GM19438 (cell line): ENCODE measurements around the gene RAD54L2.
"Not testable (repeated sequence)": the region's sequence is repeated elsewhere in the genome, so short reads cannot be mapped to it uniquely, and the experiment has no call there.

Source experiments
- ATAC-seq: cut with Tn5 transposase; IDR thresholded peaks from one replicate; pipeline ENCODE4 v1.9.1; 2021; ENCODE audit warnings: low read depth; ENCODE audit not compliant: unreplicated experiment

Gene RAD54L2

GRCh38 chr3:51542596-51542995 lies 4.1 kb downstream of the RAD54L2 start:
- ATAC-seq: not testable (repeated sequence)

- ATAC-seq: no peak
These were observed 5.7 kb downstream of the RAD54L2 start for GRCh38 chr3:51544011-51544775.

DNA sequence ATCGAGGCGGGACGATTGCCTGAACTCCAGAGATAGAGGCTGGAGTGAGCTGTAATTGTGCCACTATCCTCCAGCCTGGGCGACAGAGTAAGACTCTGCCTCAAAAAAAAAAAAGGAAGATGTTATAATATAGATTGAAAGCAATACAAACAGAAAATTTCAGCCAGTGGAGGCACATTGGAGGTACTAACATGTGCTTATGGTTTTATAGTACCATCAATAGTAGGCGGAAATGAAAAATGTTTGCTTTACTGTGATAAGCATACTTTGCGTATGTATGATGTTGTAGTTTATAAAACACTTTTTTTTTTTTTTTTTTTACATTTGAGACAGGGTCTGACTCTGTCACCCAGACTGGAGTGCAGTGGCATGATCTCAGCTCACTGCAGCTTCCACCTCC lies 8.8 kb downstream of the RAD54L2 start:
- no peak for ATAC-seq

GRCh38 chr3:51549311-51549710 lies 10.8 kb downstream of the RAD54L2 start:
- no peak for ATAC-seq

GRCh38 chr3:51550080-51550819 lies 11.7 kb downstream of the RAD54L2 start:
- no peak for ATAC-seq

- no peak for ATAC-seq
These were observed 19.5 kb downstream of the RAD54L2 start for GRCh38 chr3:51557993-51558392.

DNA sequence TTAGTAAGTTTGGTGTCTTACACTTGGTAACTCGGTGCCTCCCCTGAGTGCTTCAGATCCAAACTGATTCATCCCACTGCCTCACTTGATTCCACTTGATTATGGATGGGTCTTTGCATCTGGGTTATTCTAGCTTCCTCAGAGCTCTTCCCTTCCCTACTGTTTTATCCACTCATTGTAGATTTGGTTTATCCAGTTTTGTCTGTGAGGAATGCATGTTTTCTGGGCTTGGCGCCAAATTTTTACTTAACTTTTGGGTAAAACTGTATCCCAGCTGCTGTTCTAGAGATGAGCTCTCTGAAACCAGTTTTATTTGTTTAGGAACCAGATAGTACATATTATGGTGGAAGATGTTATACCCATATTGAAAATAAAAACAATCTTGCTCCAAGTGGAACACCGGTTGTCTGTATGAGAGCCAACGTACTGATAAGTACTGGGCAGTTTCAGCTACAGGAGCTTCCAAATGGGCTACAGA lies 20.9 kb downstream of the RAD54L2 start:
- ATAC-seq: no peak

DNA sequence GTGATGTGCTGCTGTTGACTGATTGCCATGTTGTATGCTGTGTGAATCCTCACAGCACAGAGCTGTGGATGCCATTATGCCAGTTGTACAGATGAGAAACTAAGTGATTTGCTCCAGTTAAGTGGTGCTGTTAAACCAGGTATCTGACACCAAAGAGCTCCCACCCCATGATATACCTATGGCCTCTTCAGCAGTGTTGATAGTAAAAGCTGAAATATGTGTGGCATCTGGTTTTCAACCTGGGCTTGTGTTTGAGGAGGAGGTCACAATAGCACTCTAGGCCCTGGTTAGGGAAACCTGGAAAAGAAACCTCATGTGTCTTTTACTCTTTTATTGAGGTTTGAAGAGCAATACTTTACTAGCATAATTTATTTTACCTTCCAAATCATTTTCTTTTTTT lies 21.4 kb downstream of the RAD54L2 start:
- no peak for ATAC-seq

GRCh38 chr3:51562403-51562802 lies 23.9 kb downstream of the RAD54L2 start:
- ATAC-seq: not testable (repeated sequence)

- ATAC-seq: no peak
These were observed 29.5 kb downstream of the RAD54L2 start for GRCh38 chr3:51568036-51568435.

GRCh38 chr3:51568996-51569395 lies 30.5 kb downstream of the RAD54L2 start:
- ATAC-seq: no peak

- ATAC-seq: no peak
These were observed 39.7 kb downstream of the RAD54L2 start for GRCh38 chr3:51578238-51578637.

- ATAC-seq: no peak
These were observed 41.9 kb downstream of the RAD54L2 start for GRCh38 chr3:51580418-51580817.

- no peak for ATAC-seq
These were observed 43.0 kb downstream of the RAD54L2 start for GRCh38 chr3:51581524-51581923.

GRCh38 chr3:51585197-51585596 lies 46.7 kb downstream of the RAD54L2 start:
- no peak for ATAC-seq

GRCh38 chr3:51585871-51586270 lies 47.4 kb downstream of the RAD54L2 start:
- ATAC-seq: no peak
